ENCODE results near the gene USP2. TPM values are rescaled to one million over a fixed set of nuclear protein-coding genes. Genes with fewer than 3 reads are reported as not detected.

The USP2 gene
- total and polyA plus RNA-seq, 2 of the 4 experiments (the other 2 are of a cell fraction), result 0.18 to 0.79 TPM

GRCh38 chr11:119382101-119382500 is 611 bp upstream of the USP2 start:
- intact Hi-C loops (cut with micrococcal nuclease), result no loop called here
- Histone ChIP-seq H4K8ac (ENCODE audit: low read depth in 2 of 2, low read length in 2 of 2) (no peak overlapping the region), H3K4ac (ENCODE audit: low read depth, low read length) (no peak overlapping the region), H3K36me3 (ENCODE audit: control insufficient read depth, insufficient read depth, low read length) (no peaks in the 10 kb centered on the region), H2AFZ (replicated peaks; ENCODE audit: low read length, poor library complexity) (peak overlapping the region; percentile 98), H4K91ac (ENCODE audit: insufficient read depth, low read depth, low read length) (no peak overlapping the region), H3K79me1 (ENCODE audit: low read depth in 1 of 2, low read length in 2 of 2) (no peaks in the 10 kb centered on the region), H3K4me2 (ENCODE audit: low read depth, low read length) (peak overlapping the region; percentile 79), H3K4me3 (ENCODE audit: insufficient read depth, low read depth, low read length) (peak overlapping the region; percentile 23; the same call in 1 of the 2 replicates), H3K4me1 (ENCODE audit: control insufficient read depth, insufficient read depth, low read length) (peaks cover 6% of the 10 kb centered on the region; the same call in 1 of the 2 replicates), H2BK5ac (ENCODE audit: low read depth, low read length, poor library complexity, severe bottlenecking) (no peak overlapping the region), H2BK20ac (ENCODE audit: low read depth, low read length) (no peak overlapping the region), H4K5ac (ENCODE audit: low read depth, low read length) (no peak overlapping the region), H3K23ac (ENCODE audit: low read depth, low read length) (no peak overlapping the region), H3K9ac (ENCODE audit: low read depth, low read length) (no peak overlapping the region), H3K9me1 (ENCODE audit: insufficient read depth, low read length) (no peaks in the 10 kb centered on the region; the same call in 1 of the 2 replicates), H2AK5ac (ENCODE audit: low read depth, low read length) (no peak overlapping the region), H3K14ac (replicated peaks; ENCODE audit: low read depth, low read length) (no peak overlapping the region), H2BK120ac (ENCODE audit: low read depth, low read length) (no peak overlapping the region), H3K9me3 (ENCODE audit: control insufficient read depth, insufficient read depth, low read length) (no peaks in the 10 kb centered on the region), H3K56ac (ENCODE audit: extremely low read depth, insufficient read depth, low read length) (no peak overlapping the region), H3K27ac (ENCODE audit: insufficient read depth, low read length) (no peak overlapping the region), H4K20me1 (ENCODE audit: insufficient read depth, low read length) (no peaks in the 10 kb centered on the region), H3K27me3 (ENCODE audit: control insufficient read depth, insufficient read depth, low read length) (peaks cover 20% of the 10 kb centered on the region), H2AK9ac (replicated peaks; ENCODE audit: low read depth, low read length, poor library complexity) (no peak overlapping the region), H2BK15ac (ENCODE audit: low read depth, low read length) (no peak overlapping the region), H3K18ac (ENCODE audit: low read depth, low read length) (no peak overlapping the region)
- dilution Hi-C loops (cut with HindIII; ENCODE audit: low sequenced_read_pairs, unreplicated experiment), result no loop called here
- no peak for DNase-seq
- POLR2A ChIA-PET (ENCODE audit: unreplicated experiment), result no interaction called here
- in situ Hi-C loops (cut with MboI; ENCODE audit: low sequenced_read_pairs), result no loop called here
- no peak for ATAC-seq (ENCODE audit: low read depth)
- TF ChIP-seq RFX5 (IDR thresholded peaks at IDR 0.05; ENCODE audit: low read depth, low read length) (no peak), MXI1 (IDR thresholded peaks at IDR 0.05; ENCODE audit: borderline replicate concordance, low read depth, low read length) (no peak), MAFK (IDR thresholded peaks at IDR 0.05; ENCODE audit: low read depth, low read length) (no peak), POLR2A (IDR thresholded peaks at IDR 0.05; ENCODE audit: low read depth, low read length) (no peak), MAZ (IDR thresholded peaks at IDR 0.05; ENCODE audit: borderline replicate concordance, low read depth, low read length) (no peak), FOS (IDR thresholded peaks at IDR 0.05; ENCODE audit: low read depth, low read length) (no peak), CEBPB (IDR thresholded peaks at IDR 0.05; ENCODE audit: low read depth, low read length) (no peak), SMC3 (IDR thresholded peaks at IDR 0.05; ENCODE audit: low read depth, low read length) (no peak), CTCF (conservative IDR thresholded peaks at IDR 0.05; ENCODE audit: low read depth, low read length) (no peak)
- no TSS peak for BruUV-seq (replicated peaks)
- WGBS, 2 experiments (ENCODE audit: extremely low coverage in 2 of 2, insufficient read length in 1 of 2), result 0% methylated on average over 1 of the region's 9 CpGs; no CpG with 5 or more reads in 1 of the 2 experiments
- CTCF ChIA-PET, result interaction anchor here (1.3 to 3.2 kb wide), 4 partner anchors 8 to 93 kb away, joined by 3 to 23 read pairs (median 7); no protein-coding TSS in a partner anchor

All from IMR-90 (cell line).